GM19099 (cell line): ENCODE measurements around the gene TRPM3.

ENCODE experiments used
- POLR2A ChIP-seq: IDR thresholded peaks from 3 replicates; pipeline ENCODE4 v1.6.1; 2011; ENCODE audit warnings: low read depth; ENCODE audit not compliant: insufficient read length; ENCODE audit errors: extremely low read depth

Gene TRPM3

GRCh38 chr9:70580606-70581195 is 540.7 kb downstream of the TRPM3 start:
- TF ChIP-seq POLR2A: no peak

DNA sequence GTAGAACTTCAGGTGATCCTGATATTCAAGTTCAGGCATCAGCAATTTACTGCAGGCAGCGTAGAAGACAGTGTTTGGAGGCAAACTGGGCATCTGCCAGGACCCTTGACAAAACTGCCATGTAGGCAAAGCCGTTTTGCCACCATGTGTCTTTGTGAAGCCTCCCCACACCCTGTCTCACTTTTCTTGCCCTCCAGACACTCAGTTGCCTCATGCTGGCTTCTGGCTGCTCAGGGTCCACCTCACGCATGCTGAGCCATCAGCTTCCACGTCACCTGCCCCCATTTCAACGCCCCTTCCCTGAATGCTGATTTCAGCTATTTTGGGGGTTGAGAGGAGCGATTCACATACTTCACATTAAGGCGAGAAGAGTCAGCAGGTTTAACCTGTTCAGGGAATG is 541.7 kb downstream of the TRPM3 start:
- no peak for TF ChIP-seq POLR2A

DNA sequence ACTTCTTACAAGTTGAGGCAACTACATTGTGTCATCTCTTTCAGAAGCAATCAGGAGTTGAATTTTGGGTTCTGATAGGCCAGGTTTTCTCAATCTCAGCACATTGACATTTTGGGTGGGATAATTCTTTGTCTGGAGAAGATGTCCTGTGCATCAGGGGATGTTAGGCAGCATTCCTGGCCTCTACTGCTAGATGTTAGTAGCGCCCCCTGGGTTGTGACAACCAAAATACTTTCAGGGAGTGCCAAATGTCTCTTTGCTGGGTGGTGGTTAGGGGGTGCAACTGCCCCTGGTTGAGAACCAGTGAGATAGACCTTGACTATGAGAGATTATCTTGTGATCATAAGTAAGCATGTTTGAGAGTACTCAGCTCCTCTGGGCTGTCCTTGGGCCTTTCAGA is 542.7 kb downstream of the TRPM3 start:
- no peak for TF ChIP-seq POLR2A

GRCh38 chr9:70577671-70578070 is 543.8 kb downstream of the TRPM3 start:
- no peak for TF ChIP-seq POLR2A

DNA sequence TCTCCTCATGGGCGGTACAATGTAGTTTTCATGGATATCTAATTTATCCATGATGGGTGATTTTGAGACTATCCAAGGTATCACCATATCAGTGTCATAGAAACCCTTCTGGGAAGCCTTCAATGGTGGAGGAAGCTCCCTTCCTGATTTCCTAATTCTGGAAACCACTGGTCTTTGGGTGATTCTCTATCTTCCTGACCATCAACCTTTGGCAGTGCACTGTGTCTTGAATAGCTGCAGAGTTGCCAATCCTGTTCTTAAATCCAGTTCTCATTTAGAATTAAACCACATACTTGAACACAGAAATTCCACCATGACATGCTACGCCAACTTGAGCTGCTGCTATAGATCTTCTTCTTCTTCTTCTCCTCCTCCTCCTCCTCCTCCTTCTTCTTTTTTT is 545.3 kb downstream of the TRPM3 start:
- TF ChIP-seq POLR2A: no peak

DNA sequence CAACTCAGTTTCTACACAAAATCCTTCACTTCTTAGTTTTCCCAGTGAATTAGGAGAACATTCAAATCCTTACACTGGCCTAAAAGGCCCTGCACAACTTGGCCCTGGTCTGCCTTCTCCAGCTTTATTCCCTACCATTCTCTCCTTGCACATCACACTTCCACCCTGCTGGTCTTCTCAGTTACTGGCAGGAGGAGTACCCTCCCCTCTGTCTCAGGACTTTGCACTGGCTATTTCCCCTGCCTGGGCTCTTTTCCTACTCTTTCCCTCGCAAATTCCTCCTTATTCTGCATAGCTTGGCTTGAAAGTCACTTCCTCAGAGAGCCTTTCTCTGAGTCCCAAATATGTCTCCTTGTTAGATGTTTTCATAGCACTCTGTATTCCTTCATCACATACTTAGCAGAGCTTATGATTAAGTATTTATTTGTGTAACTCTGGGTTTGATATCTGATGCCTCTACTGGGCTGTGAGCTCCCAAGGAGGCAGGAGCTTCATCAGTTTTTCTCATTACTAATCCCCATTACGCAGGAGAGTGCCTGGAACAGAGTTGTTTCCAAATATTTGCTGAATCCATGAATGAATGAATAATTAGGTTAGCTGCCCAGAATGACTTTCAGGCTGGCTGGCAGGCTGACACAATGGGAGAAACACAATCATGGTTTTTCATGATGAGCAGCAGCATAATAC is 547.1 kb downstream of the TRPM3 start:
- TF ChIP-seq POLR2A: no peak

DNA sequence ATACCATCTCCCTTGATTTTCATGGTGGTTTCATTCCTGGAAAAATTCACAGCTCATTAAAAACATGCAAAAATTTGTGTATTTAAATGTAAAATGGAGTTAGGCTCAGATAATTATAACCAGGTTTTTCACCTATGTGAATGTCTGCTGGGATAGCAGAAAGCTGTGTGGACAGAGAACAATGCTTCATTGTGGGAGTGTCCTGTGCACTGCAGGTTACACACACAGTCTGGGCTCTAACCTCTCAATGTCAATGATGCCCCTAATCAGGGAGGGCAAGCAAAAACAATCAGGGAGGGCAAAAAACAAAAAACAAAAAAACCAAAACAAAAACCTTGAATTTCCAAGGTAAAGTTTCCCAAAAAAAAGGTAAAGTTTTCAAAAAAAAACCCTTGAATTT is 548.1 kb downstream of the TRPM3 start:
- no peak for TF ChIP-seq POLR2A

- TF ChIP-seq POLR2A: no peak
These were observed 550.2 kb downstream of the TRPM3 start for GRCh38 chr9:70571258-70571657.

- TF ChIP-seq POLR2A: no peak
These were observed 551.6 kb downstream of the TRPM3 start for GRCh38 chr9:70569791-70570190.

DNA sequence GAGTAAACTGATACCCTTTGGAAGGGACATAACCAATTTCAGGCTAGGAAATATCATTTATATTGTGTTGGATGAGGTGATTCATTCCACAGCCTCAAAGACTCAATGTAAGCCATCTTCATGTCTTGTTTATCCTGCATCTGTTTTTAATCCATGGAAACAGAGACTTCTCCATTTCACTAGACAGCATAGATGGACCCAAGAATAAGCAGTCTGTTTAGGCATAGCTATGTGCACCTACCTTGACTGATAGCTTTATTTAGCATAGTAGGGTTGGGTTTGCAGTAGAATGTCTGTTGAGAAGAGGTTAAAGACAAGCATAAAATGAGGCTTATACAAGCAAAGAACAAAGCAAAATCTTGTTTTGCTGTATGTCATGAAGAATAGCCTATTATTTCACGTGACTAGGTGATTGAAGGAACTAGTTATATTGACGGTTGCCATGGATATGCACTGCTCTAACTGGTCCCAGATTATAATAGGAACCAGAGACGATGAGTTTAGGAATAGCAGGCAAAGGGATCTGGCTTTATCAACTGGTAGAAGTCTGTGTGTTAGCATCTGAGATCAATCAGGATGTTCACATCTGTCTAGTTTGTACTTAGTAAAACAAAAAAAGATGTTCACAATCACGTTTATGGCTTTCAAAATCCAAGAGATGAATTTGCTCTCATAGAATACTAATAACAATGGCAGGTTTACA is 552.2 kb downstream of the TRPM3 start:
- TF ChIP-seq POLR2A: no peak

GRCh38 chr9:70567511-70567910 is 553.9 kb downstream of the TRPM3 start:
- TF ChIP-seq POLR2A: no peak

- no peak for TF ChIP-seq POLR2A
These were observed 554.7 kb downstream of the TRPM3 start for GRCh38 chr9:70566751-70567150.

GRCh38 chr9:70566066-70566465 is 555.4 kb downstream of the TRPM3 start:
- no peak for TF ChIP-seq POLR2A

GRCh38 chr9:70564468-70565335 is 556.7 kb downstream of the TRPM3 start:
- no peak for TF ChIP-seq POLR2A
